NCI-H460 (cell line): ENCODE measurements around the gene PRSS33. TPM values are rescaled to one million over a fixed set of nuclear protein-coding genes. Genes with fewer than 3 reads are reported as not detected.

Experiments used
- DNase-seq: peaks from one replicate; pipeline ENCODE4 v3.0.0-alpha.2; 2016; ENCODE audit warnings: low read depth; ENCODE audit errors: extremely low read depth
- total RNA-seq: library from RNA; depleted of rRNA; stranded (reverse); fragments of >200 nt; shearing (Covaris generic); gene quantifications from 2 replicates; pipeline ENCODE4 v1.2.3, GENCODE V29; 2014

Gene PRSS33
- total RNA-seq, 1 experiment from 2014 or later: not detected

DNA sequence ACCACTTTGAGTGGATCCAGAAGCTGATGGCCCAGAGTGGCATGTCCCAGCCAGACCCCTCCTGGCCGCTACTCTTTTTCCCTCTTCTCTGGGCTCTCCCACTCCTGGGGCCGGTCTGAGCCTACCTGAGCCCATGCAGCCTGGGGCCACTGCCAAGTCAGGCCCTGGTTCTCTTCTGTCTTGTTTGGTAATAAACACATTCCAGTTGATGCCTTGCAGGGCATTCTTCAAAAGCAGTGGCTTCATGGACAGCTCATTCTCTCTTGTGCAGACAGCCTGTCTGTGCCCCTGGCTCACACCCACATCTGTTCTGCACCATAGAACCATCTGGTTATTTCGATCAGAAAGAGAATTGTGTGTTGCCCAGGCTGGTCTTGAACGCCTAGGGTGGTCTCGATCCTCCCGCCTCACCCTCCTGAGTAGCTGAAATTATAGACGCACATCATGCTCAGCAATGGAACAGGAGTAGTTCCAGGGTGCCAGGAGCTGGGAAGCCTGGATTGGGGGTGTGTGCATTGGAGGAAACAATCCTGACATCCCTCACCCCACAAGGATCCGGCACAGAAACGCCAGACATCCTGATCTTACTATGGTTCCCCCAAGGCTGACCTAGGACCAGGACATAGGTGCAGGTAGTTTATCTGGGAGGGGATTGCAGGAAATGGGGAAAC lies 34.3 kb upstream of the PRSS33 start:
- DNase-seq: no peak

DNA sequence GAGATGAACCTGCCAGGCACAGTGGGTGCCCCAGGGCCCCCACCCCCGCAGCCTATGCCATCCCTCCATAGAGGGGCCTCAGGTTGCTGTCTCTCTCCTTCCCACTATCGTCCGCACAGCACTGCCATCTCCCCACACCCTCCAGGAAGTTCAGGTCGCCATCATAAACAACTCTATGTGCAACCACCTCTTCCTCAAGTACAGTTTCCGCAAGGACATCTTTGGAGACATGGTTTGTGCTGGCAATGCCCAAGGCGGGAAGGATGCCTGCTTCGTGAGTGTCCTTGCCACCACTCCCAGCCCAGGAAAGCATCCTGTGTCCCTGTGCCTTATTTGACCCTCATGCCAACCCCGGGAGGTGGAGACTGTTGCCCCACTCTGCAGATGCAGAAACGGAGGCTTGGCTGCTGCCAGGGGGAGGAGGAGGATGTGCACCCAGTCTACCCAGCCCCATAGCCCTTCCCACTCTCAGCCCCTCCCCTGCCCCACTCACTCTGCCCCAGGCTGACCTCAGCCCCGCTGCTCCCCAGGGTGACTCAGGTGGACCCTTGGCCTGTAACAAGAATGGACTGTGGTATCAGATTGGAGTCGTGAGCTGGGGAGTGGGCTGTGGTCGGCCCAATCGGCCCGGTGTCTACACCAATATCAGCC lies 33.6 kb upstream of the PRSS33 start:
- DNase-seq: no peak

DNA sequence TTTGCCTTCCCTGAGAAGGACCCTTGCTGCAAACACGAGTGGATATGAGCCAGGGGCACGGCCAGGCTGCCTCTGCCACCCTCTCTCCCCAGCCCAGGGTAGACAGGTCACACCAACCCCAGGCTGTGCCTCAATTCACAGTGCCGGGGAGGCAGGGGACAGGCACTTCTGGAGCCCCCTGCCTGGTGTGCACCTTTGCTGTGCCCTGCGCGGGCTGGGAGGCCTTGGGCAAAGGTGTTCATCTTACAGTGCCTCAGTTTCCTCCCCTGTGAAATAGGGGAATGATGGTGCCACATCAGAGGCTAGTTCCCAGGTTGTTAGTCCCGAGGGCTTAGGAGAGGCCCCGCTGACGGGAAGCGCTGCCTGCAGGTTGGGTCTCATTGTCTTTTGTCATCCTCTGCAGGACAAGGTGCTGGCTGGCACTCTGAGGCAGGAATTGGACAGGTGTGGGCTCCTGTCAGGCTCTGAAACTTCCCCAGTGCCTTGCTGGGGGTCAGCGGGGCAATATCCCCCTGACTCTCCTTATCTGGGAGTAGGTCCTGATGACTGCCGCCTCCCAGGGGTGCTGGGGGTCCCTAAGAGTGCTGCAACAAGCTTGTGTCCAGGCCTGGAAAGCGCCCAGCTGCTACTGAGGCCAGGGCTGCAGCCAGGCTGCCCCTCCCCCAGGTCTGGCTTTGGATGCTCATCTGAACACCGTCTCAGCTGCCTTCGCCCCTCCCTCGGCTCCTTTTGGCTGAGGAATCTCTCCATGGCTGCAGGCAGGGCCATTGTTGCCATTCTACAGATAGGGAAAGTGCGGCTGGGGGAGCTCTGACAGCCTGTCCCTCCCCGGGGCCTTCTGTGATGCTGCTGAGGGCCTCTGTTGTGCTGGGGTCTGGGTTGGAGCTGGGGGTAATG lies 32.8 kb upstream of the PRSS33 start:
- no peak for DNase-seq

DNA sequence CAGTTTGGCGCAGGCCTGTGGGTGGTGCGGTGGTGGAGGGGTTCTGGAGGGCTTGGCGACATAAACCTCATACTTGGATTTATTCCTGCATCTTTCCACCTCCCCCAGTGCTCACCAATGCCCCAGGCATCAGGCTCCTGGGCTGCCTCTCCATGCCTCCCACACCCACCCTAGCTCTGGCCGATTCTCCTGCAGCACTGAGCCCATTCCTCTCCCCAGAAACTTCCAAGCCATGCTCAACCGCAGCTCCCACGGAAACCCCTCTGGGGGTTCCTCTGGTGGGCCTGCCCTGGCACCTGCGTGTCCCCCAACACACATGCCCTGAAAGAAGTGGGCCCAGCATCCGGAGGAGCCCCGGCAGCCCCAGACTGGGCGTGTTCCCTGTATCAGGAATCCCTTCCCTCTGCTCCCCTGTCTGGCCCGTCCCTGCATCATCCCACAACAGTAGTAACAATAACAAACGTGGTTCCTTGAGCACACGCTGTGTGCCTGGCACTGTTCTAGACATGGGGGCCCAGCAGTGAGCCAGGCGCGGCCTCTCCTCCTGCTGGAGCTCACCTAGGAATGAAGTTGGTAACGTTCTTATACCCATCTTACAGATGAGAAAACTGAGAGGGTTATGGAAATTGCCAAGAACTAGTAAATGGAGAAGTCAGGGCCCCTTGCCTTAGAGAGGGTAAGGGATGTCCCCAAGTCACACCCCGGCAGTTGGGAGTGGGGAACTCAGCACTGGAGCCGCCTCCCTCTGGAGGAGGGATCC lies 32.0 kb upstream of the PRSS33 start:
- no peak for DNase-seq

DNA sequence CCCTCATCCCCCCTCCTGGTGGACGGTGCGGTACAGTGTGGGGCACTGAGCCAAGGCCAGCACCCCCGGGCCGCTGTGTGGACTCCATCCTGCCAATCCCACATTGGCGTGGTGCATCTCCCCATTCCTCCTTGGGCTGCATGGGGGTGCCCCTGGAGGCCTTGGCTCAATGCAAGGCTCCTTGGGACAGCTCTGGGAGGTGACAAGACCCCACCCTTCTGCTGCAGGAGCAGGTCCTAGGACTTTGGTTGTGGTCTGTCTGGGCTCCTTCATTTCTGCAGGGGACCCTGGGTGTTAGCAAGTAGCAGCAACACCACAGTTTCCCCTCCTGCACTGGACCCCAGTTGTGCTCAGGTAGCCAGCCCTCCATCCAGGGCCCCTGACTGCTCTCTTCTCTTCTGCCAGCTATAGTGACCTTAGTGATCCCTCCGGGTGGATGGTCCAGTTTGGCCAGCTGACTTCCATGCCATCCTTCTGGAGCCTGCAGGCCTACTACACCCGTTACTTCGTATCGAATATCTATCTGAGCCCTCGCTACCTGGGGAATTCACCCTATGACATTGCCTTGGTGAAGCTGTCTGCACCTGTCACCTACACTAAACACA lies 31.0 kb upstream of the PRSS33 start:
- no peak for DNase-seq

DNA sequence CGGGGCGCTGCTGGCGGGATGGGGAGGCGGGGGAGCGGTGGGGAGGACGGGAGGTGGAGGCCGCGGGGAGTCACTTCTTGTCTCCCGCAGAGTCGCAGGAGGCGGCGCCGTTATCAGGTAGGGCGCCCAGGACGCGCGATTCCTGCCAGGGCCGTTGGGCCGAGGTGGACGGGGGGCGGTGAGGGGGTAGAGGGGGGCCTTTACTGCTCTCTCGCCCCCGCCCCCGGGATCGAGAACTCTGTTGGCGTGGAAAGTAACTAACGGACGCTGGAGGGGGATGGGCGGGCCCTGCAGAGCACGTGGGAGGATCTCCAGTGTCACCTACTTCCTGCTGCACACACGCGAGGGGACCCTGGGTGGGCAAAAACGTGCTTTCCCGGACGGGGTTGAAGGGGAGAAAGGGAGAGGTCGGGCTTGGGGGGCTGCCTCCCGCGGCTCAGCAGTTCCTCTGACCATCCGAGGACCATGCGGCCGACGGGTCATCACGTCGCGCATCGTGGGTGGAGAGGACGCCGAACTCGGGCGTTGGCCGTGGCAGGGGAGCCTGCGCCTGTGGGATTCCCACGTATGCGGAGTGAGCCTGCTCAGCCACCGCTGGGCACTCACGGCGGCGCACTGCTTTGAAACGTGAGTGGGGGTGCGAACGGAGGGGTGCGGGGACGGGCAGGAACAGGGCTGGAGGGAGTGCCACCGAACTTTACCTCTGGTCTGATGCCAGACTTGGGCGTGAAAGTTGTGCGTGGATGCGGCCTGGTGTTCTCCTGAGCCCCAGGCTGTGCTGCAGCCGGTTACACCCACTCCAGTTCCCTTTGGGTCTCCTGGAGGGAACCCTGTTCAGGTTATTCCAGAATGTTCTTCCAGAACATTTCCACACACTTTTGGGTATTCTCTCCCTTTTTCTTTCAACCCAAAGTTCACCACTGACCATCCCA lies 30.2 kb upstream of the PRSS33 start:
- DNase-seq: no peak

DNA sequence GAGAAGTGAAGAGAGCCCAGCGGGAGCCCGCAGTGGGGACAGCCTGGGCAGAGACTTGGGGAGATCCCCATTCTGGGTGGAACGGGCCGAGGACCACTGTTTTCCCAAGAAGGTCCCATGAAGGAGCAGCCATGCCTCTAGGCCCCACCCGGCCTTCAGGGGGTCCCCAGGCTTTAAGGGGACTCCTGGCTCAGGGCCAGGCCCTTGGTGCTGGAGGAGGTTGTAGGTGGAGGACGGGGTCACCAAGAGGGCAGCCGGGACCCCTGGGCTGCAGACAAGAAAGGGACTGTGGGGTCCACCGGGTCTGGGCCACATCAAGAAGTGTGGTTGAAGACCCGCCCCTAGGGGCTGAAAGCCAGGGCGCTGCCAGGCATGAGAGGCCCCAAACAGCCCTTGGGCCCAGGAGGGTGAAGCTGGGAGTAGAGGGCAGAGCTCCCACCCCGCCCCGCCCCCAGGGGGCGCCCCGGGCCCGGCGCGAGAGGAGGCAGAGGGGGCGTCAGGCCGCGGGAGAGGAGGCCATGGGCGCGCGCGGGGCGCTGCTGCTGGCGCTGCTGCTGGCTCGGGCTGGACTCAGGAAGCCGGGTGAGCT lies 29.5 kb upstream of the PRSS33 start, which contains the start of gene PRSS21:
Gene PRSS21 (plus strand): TSS at position 487 of the 589 bp plus-strand sequence. CDS start 32 bp downstream, at position 519.
- no peak for DNase-seq

DNA sequence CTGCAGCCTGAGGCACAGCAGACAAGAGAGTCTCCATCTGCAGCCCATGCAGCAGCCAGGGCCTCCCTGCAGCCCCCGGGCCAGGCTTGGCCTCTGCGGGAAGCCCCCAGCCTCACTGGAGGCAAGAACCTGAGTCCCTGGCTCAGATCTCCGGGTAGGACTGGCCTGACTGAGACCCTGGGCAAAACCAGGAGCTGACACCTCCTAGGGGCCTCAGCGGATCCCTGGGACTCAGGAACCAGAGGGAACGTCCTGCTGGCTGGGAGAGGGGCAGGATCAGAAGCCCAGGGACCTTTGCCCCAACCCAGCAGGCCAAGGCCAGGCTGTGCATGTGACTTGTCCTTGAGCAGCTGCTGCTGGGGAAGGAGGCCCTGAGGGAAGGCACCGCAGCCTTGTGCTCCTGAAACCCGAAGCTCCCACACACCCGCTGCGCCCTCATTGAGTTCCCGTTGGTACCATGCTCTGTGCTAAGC lies 28.0 kb upstream of the PRSS33 start:
- DNase-seq: no peak

DNA sequence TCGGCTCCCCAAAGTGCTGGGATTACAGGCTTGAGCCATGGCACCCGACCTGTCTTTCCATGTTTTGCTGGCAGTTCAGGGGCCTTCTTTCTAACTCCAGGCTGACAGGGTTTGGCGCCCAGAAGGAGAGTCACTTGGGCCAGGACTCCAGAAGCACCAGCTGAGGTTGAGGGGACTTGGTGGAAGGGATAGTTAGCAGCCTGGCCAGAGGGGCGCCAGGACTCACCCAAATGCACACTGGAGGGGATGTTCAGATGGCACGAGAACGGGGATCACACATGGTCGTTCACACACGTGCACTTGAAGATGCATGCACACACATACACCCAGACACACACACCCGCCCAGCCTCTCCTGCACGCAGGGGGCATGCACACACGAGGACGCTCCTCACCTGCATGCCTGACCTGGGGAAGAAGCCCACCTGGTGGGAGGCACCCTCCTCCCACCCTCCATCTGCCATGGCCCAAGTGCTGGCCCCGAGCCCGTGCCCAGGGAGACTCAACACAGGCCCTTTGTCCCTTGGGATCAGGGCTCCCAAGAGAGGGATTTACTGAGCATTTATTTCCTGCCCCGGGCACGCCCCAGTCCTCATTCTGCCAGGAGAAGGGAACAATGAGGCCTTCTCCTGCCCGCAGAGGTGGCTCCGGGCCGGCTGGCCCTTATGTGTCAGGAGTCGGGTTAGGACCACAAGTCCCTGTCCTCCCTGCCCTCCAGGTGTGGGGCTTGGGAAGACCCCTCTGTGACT lies 27.4 kb upstream of the PRSS33 start:
- DNase-seq: no peak

DNA sequence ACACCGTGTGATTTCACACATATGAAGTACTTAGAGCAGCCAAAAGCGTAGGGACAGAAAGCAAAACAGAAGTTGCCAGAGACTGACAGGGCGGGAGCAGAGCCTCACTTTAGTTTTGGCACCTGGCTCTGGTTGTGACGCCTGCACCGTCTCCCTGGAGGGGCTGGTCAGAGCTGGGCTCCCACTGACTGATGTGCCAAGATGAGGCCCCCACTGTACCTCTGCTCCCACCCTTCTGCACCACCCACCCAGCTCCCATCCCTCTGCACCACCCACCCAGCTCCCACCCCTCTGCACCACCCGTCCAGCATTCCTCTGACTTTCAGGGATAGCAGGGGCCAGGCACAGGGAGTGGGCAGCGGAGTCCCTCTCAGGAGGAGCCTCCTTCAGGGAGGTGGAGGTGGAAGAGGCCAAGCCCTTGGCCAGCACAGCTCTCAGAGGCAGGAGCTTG lies 26.4 kb upstream of the PRSS33 start:
- DNase-seq: no peak

DNA sequence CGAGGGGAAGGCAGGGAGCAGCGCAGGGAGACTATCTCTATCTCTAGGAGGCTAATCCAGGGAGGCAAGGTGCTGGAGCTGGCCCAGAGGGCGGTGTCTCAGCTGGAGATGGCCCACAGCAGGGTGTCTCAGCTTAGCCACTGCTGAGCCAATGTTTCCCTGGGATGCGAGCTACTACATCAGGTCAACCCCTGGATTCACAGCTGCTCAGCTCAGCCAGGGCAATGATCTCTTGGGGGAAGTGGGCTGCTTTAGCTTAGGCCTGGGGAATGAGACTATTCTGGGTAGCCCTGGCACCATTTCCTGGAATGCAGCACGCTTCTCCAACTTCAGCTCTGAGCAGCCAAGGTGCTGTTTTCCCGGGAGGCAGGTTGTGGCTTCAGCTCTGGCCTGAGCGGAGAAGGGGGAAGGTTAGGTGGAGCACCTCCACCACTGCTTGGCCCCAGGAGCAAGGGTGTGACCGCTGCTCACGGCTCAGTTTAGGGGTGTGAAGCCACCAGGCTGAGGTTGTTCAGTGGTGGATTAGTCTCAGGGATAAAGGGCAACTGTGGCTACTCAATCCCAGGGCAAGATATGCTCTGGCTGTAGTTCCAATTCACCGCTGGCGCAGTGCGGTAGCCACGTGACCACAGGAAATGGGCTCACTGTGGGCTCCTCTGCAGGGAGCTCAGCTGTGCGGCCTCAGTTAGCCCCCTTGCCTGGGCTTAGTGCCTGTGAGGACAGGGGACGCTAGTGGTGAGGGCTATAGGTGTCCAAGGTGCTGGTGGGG lies 24.5 kb upstream of the PRSS33 start:
- DNase-seq: no peak

DNA sequence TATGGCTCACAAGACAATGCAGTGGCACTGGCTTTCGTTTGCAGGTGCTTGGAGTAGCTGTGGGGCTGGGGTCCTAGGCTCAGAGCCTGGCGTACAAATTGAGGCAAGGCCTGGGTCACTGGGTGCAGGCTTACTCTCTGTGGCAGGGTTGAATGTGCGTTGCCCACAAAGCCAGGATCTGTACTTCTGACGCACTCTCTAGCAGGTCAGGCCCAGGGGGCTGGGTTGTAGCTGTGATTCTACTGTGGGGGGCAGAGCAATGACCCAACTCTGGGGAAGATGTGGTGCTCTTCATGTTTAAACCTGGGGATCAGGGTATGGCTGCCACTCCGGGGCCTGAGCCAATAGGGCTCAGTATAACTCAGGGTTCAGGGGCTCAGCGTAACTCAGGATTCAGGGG lies 23.3 kb upstream of the PRSS33 start:
- no peak for DNase-seq

DNA sequence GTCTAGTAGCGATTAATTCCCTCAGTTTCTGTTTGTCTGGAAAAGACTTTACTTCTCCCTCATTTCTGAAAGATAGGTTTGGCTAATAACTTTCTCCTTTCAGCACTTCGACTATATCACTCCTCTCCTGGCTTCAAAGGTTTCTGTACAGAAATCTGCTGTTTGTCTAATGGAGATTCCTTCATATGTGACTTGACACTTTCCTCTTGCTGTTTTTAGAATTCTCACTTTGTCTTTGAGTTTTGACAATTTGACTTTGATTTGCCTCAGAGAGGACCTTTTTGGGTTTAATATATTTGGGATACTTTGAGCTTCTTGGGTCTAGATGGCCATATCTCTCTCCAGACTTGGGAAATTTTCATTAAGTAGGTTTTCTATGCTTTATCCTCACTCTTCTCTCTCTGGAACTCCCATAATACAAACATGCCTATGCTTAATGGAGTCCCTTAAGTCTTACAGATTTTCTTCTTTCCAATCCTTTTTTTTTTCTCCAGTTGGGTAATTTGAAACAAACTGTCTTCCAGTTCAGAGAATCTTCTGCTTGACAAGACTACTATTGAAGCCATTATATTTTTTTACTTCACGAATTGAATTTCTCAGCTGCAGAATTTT lies 21.9 kb upstream of the PRSS33 start:
- no peak for DNase-seq

DNA sequence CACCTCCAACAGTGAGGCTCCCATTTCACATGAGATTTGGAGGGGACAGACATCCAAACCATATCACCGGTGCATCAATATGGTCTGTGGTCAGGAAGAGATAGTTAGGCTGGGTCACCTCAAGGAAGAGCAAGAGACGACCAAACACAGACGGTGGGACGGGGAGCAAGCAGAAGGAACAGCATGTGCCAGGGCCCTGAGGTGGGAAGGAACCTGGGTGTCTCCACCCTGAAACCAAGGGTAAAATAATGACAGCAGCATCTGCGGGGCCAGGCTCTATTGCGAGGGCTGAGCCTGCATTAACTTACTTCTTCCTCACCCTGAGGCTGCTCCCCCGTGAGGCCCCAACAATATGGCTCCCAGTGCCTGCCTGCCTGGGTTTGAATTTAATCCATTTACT lies 20.8 kb upstream of the PRSS33 start:
- DNase-seq: no peak

DNA sequence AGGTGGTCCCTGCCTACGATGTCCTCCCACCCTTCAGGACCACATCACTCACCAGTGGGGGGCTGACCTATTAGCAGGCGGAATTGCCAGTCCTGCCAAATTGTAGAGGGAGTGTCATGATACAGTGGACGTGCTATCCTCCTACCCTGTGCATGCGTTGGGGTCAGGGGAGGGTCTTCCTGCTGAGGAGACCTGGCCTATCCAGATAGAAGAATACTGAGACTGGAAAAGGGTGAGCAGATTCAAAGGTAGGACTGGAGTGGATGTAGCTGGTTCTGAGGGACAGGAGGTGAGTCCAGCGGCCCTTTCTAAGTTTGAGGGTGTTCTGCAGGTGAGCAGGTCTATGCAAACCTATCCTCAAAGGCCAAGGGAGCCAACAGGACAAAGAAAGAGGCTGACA lies 18.9 kb upstream of the PRSS33 start:
- DNase-seq: no peak

DNA sequence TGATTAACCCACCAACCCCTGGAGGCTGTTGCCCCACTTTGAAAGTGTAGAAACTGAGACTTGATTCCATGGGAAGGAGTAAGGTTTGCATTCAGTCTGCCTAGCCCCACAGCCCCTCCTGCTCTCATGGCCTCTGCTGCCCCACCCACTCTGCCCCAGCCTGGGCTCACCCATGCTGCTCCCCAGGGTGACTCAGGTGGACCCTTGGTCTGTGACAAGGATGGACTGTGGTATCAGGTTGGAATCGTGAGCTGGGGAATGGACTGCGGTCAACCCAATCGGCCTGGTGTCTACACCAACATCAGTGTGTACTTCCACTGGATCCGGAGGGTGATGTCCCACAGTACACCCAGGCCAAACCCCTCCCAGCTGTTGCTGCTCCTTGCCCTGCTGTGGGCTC lies 17.4 kb upstream of the PRSS33 start:
- DNase-seq: no peak
